Activated gamma-delta T cell treated with anti-CD3 and anti-CD28 coated beads, Interleukin-2, amount 50 U/mL, for 16 hours (primary cell): Measurements from ENCODE around the gene PES1.
"Not testable (repeated sequence)": the region's sequence is repeated elsewhere in the genome, so short reads cannot be mapped to it uniquely, and the experiment has no call there.

Experiments used
- DNase-seq: peaks from one replicate; pipeline ENCODE4 v3.0.0-alpha.2; 2020; ENCODE audit warnings: low read depth

The PES1 gene

DNA sequence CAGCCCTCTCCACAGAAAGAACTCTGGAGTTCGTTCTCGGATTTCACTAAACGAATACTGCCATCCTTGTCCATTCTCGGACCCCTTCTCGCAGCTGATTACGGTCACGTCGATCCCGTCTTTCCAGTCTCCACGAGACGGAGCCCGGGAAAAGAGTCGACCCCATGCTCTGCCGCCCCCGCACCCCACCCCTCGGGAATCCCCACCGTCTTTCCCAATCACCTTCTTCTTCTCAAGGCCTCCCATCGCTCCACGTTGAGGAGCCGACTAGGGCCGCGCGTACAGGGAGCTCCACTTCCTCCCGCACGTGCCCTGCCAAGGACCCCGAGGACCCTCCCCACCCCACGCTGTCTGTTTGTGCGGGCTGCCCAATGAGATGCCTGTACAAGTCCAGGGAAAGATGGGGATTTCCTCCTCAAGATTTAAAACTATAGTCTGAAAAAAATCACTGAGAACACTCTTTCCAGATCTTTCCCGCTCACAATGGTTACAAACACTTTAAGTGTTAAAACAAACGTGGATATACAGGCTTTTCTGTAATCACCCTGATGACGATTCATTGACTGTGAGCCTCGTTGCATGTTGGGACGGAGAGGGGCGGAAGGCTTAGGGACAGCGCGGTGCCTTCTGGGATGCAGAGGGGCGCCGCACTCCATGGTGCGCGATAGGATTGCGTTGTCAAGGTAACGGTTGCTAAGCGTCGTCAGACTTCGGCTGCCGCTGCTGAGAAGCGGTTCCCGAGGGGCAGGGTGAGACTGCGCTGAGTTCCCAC is at the start of gene PES1:
Gene PES1 (minus strand): TSS at position 323 of the 772 bp plus-strand sequence. CDS start 77 bp downstream, at position 246.
- peak; percentile 92 for DNase-seq

DNA sequence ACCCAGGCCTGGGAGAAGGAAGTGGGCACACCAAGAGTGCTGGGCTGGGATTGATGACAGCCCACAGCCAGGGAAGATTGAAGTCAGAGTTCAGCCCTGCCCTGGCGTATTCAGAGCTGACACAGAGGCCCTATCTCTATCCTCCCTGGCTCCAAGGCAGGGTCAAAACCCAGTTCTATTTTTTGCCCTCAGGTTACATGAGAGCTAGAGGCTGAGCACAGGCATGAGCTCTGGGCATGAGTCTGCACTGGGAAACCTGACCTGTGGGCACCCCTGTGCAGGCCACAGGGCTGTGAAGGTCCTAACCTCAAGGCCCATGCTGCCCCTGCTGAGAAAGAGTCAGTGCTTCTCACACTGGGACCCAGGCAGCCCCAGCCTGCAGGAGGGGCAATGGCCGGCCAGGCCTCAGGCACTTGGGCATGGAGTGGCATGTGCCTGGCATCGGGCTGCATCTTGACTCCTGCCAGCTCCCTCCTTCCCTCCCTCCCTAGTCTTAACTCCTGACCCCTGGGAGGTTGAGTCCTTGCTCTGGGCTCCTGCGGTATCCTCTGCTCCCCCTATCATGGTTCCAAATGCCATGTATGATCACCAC is 49.2 kb upstream of the PES1 start:
- DNase-seq = no peak

DNA sequence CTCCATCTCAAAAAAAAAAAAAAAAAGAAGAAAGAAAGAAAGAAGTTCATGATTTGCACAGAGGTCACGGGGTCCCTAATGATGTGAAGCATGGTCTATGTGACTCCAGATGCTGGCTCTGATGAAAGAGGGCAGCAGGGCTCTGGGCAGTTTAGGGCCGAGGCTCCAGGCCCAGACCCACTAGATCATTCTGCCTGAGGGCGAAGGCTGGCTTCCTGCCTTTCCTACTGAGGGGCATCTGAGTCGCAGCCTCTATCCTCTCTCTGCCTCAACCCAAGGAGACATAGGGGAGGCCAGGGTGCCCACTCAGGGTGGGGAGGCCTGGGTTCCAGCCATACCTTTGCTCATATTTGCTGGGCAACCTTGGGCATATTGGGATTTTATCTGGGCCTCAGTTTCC is 48.7 kb upstream of the PES1 start:
- DNase-seq = no peak

DNA sequence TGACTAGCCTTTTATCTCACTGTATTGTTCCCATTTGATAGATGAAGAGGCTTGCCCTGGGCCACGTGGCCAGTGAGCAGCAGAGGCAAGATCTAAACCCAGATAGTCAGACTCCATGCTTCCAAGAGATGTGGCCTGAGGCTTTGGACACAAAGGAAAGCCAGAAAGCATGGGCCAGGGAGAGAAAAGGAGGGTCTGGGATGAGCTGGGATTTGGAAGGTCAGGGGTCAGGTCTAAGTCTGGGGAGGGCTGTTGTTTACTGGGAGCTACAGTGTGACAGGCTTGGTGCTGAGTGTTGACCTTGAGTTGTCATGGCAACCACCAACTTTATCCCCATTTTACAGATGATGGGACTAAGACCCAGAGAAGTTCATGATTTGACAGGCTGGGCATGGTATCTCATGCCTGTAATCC is 46.0 kb upstream of the PES1 start:
- DNase-seq = no peak

DNA sequence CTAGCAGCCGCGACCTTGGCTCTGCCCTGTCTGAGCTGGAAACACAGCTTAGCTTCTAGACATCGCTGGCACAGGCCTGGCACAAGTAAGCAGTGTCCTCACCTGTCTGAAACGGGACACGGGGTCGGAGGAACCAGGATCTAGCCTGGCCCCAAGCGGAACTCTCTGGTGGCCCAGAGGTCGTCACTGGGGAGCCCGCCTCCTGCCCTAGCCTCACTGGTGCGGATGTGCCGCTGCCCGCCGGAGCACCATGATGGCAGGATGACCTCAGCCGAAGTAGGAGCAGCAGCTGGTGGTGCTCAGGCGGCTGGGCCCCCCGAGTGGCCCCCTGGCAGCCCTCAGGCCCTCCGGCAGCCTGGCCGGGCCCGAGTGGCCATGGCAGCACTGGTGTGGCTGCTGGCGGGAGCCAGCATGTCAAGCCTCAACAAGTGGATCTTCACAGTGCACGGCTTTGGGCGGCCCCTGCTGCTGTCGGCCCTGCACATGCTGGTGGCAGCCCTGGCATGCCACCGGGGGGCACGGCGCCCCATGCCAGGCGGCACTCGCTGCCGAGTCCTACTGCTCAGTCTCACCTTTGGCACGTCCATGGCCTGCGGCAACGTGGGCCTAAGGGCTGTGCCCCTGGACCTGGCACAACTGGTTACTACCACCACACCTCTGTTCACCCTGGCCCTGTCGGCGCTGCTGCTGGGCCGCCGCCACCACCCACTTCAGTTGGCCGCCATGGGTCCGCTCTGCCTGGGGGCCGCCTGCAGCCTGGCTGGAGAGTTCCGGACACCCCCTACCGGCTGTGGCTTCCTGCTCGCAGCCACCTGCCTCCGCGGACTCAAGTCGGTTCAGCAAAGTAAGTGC is 44.7 kb upstream of the PES1 start:
- DNase-seq = no peak

DNA sequence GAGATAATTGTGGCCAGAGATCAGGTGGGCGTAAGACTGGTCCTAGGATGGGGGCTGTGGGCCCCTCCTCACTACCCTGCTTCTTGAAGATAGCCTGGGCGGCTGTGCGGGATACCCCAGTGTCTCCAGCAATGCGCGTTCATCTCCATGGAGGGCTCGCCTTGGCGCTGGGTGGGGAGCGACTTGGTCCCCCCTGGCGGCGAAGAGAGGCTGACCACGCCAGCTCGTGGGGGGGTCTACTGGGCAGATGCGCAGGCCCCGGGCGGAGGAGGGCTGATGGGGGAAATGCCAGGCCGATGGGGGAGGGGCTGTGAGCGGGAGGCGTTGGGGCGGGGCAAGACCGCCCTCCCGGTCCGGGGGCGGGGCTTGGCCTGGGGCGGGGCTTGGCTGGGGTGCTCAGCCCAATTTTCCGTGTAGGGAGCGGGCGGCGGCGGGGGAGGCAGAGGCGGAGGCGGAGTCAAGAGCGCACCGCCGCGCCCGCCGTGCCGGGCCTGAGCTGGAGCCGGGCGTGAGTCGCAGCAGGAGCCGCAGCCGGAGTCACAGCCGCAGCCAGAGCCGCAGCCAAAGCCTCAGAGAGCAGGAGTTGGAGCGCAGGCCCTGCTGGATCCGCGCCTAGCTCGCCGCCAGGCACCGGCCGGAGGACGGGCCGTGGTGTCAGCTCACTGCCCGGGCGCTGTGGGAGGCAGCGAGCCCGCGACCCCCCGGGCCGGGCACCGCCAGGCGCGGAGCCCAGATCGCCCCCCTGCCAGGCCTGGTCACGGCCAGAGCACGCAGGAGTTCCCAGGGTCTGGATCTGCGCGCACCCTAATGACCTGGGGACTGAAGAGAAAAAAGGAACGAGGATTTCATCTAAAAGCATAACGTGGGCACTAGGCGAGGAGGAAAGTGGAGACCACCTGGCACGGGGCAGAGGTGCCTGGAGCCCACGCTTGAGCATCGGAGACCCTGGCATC is 43.8 kb upstream of the PES1 start, which contains the start of gene SLC35E4:
Gene SLC35E4 (plus strand): TSS at position 509 of the 953 bp plus-strand sequence. CDS start 670 bp downstream, outside the sequence.
- peak; percentile 92 for DNase-seq

DNA sequence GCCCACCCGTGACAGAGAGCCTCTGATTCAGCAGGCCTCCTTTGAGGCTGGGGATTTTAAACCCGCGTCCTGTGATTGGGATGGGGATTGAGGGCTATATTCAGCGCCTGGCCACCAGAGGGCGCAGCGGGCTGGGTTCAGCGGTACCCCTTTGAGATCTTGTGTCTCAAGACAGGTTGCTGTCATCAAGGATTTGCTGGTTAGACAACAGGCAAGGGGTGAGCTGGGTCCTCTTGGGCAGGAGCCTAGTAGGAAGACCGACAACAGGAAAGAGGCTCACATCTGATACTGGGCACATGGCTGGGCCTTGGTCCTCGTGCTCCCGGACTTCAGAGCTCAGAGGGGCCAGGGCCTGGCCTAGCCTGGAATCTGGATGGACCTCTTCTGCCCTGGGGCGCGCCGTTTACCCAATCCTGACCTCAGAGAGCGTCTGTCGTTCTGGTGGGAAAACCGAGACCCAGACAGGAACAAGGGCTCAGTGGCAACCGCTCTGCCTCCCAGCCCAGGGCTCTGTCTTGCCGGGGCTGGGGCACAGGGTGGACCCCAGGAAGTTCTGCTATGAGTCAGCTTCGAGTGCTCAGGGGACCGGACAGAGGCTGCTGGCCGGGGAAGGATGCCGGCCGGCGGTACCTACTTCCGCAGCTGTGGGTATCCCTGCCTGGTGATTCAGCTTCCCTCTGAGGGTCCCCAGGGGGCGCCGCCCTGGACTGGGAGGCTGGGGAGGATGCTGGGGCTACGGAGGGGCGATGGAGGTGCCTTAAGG is 42.9 kb upstream of the PES1 start:
- peak; percentile 90 for DNase-seq

DNA sequence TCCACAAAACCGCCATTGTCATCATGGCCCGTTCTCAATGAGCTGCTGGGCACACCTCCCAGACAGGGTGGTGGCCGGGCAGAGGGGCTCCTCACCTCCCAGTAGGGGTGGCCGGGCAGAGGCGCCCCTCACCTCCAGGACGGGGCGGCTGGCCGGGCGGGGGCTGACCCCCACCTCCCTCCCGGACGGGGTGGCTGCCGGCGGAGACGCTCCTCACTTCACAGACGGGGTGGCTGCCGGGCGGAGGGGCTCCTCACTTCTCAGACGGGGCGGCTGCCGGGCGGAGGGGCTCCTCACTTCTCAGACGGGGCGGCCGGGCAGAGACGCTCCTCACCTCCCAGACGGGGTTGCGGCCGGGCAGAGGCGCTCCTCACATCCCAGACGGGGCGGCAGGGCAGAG is 39.8 kb upstream of the PES1 start:
- DNase-seq = not testable (repeated sequence)

DNA sequence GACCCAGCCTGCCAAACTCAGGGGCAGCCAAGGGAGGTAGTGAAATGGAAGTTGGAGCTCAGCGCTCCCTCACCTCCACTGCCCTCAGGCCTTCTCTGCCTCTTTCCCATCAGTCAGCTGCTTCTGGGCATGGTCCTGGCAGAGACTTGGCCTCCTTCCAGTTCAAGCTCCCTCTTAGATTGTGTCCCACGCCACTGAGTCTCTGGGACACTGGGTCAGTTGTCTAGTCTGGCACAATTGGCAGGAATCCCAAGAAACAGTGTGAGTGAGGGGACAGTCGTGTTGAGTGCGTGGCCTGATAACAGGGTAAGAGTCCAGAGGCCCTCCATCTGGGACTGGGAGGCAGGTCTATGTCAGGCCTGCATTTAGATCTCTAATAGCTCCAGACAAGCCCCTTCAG is 36.8 kb upstream of the PES1 start:
- DNase-seq = no peak

DNA sequence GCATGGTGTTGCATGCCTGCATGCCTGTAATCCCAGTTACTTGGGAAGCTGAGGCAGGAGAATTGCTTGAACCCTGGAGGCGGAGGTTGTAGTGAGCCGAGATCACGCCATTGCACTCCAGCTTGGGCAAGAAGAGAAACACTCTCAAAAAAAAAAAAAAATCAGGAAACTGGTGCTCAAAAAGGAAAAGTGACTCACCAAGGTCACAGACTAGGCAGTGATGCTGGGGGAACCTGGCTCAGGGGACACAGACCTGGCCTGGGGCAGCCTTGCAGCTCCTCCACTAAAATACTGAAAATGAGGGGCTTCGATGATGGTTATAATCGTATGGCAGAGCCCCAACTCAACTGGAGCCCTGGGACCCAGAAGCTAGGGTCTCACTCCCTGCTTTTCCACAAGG is 35.8 kb upstream of the PES1 start:
- DNase-seq = no peak

DNA sequence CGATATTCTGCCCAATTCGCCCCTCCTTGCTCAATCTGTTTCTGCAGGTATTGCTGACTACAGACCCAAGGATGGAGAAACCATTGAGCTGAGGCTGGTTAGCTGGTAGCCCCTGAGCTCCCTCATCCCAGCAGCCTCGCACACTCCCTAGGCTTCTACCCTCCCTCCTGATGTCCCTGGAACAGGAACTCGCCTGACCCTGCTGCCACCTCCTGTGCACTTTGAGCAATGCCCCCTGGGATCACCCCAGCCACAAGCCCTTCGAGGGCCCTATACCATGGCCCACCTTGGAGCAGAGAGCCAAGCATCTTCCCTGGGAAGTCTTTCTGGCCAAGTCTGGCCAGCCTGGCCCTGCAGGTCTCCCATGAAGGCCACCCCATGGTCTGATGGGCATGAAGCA is 34.7 kb upstream of the PES1 start:
- DNase-seq = no peak

DNA sequence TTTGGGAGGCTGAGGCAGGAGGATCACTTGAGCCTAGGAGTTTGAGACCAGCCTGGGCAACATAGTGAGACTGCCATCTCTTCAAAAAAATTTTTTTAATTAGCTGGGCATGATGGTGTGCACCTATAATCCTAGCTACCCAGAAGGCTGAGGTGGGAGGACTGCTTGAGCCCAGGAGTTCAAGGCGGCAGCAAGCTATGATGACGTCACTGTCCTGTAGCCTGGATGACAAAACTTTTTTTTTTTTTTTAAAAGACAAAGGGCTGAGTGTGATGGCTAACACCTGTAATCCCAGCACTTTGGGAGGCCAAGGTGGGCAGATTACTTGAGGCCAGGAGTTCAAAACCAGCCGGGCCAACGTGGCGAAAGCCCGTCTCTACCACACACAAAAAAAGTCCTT is 28.2 kb upstream of the PES1 start:
- not testable (repeated sequence) for DNase-seq

DNA sequence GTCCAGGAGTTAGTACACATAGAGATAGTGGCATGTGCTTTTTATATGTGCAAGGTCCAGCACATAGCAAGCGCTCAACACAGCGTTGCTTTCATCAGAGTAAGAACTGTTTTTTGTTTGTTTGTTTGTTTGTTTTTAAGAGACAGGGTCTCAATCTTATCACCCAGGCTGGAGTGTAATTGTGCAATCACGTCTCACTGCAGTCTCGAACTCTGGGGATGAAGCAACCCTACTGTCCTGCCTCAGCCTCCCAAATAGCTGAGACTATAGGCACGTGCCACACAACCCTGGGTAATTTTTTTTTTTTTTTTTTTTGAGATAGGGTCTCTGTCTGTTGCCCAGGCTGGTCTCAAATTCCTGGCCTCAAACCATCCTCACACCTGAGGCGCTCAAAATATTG is 26.1 kb upstream of the PES1 start:
- DNase-seq = no peak

DNA sequence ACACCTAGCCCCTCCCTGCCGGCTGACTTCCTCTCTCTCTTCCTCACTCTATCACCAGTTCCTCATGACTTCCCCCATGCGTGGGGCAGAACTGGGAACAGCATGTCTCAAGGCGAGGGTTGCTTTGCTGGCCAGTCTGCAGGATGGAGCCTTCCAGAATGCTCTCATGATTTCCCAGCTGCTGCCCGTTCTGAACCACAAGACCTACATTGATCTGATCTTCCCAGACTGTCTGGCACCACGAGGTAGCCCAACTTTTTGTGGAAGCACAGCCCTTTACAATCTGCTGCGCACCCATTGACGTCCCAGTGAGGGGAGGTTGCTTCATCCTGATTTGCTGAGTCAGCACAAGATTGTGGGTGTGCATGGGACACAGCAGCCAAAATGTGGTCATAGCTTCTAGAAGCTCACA is 23.8 kb upstream of the PES1 start:
- DNase-seq = no peak

DNA sequence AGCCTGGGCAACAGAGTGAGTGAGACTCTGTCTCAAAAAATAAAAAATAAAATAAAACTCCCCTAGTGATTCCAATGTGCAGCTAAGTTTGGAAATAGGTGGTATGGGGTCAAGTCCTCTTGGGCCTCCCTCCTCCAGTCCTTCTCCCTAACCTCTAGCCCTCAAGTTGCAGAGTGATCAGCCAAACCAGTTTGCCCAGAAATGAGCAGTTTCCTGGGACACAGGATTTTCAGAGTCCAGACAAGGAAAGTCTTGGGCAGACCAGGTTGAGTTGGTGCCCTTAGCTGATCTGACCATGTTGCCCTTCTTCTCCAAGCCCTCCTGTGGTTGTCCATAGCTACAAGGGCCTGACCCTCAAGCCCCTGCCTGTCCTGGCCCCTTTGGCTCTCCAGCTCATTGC is 23.2 kb upstream of the PES1 start:
- no peak for DNase-seq

DNA sequence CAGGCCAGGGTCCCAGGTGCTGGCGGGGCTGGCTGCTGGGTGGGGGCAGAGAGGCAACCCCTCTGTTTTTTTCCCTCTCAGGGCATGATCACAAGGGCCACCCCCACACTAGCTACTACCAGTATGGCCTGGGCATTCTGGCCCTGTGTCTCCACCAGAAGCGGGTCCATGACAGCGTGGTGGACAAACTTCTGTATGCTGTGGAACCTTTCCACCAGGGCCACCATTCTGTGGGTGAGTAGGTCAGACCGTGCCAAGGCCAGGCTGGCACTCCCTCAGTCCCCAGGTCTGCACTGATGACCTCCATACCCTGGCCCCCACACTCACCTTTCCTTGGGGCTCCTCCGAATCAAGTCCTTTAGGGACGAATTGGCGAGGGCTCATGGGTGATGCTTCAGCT is 22.6 kb upstream of the PES1 start:
- no peak for DNase-seq

DNA sequence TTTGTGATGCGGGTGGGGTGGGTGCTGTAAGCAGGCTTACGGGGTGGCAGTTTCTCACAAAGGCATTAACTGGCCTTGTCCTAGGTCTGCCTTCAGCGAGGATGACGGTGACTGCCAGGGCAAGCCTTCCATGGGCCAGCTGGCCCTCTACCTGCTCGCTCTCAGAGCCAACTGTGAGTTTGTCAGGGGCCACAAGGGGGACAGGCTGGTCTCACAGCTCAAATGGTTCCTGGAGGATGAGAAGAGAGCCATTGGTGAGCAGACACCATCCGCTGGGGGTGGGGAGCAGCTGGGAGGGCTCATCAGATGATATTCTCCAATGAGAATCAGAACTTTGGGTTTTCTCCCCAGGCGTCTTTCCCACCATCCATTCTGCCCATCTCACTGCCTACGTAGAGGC is 21.1 kb upstream of the PES1 start:
- no peak for DNase-seq

DNA sequence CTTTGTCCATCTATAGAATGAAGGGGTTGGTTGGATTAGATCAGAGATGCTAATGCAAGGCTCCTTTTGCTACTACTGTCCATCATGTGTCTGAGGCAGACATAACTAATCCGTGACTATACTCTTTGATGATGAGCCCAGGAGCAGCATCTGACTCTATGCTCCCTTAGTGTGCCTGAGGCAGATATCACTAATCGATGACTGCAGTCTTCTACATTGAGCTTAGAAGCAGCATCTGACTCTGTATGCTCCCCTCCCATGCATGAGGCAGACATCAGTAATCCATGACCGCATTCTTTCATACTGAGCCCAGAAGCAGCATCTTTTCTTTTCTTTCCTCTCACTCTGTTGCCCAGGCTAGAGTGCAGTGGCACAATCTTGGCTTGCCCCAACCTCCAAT is 19.5 kb upstream of the PES1 start:
- DNase-seq = no peak

DNA sequence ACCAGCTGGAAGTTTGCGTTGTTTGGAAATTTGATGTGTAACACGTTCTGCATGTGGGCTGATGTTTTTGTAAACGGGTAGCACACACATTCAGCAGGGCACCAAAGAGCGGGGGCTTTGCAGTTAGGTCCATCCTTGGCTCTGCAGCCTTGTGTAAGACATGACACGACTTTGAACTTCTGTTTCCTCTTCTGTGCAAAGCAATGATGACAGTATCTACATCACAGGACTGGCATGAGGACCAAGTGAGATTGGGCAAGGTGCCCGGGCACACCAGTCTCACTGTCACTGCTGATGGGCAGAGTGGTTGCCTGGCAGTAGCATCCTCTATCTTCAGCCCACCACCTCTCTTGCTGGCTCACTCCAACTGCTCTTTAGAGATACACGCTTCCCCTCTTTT is 18.6 kb upstream of the PES1 start:
- DNase-seq = no peak

DNA sequence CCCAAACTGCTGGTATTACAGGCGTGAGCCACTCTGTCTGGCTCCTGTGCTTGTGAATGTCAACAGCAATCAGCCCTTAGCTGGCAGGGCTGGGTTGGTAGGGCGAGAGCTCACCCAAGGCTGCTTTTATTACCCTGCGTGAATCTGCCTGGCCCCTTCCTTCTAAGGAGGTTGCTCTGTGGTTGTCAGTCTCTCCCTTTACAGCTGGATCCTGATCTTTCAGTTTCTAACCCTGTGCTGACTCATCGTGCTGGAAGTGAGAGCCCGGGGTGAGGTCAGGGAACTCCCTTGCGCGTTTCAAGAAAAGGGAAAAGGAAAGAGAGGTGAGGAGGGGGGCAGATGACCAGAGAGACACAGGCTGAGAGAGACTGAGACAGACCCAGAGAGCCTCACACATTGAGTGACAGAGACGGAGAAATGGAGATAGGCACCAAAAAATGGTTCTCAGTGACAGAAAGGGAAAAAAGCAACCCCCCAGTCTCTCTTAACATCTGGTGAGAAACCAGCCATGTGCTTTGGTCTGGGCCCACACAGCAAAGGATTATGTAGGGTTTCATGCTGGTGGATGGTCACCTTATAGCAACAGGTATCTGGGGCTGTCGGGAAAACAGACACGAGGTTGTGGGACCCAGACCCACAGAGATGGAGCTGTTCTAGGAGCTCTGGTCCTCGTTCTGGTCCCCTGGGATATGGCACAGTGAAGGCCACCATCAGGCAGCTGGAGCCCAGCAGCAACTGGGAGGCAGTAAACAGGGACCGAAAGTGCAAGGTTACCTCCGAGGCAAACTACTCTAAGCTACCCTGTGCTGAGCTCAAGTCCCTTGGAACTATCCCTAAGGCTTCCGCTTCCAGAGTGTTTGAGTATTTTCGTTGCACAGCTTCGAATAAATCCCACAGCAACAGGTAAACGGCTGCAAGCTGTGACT is 17.8 kb upstream of the PES1 start:
- no peak for DNase-seq
